GM21381 (cell line): ENCODE measurements around the gene STXBP4.

Experiments used
- ATAC-seq: cut with Tn5 transposase; IDR thresholded peaks from one replicate; pipeline ENCODE4 v1.9.1; 2021; ENCODE audit warnings: mild to moderate bottlenecking, moderate library complexity; ENCODE audit not compliant: unreplicated experiment

The STXBP4 gene

DNA sequence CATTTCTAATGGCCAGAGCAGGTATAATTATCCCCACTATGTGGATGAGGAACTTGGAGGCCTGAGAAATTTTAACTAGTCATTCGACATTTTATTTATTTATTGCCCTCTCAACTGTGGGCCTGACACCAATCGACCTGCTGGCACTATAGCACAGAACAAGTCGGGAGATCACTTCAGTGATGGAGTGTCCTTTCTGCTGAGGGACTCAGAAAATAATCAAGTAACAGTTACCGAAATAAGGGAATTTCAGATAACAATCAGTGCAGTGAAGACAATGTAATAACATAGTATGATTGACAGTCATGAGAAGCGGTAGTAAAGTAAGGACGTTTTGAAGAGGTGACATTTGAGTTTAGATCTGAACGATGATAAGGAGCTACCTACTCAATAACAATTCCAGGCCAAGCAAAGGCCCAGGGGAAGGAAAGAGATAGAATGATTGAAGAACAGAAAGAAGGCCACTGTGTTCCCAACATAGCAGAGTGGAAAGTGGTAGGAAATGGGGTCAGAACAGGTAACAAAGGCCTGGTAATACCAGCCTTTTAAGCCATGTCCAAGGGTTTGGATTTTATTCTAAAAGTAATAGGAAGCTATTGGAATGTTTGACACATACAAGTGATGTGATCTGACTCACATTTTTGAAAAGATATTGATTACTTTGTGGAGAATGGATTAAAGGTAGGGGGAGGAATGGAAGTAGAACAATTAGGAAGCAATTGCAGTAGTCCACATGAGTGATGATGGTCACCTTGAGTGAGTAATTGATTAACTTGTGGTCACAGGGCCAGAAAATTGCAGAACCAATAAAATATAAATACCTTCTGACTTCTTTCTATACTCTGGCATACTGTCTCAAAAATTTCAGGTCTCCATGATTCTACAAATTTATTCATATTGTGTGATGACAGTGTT is 1.4 kb downstream of the STXBP4 start:
- no peak for ATAC-seq

DNA sequence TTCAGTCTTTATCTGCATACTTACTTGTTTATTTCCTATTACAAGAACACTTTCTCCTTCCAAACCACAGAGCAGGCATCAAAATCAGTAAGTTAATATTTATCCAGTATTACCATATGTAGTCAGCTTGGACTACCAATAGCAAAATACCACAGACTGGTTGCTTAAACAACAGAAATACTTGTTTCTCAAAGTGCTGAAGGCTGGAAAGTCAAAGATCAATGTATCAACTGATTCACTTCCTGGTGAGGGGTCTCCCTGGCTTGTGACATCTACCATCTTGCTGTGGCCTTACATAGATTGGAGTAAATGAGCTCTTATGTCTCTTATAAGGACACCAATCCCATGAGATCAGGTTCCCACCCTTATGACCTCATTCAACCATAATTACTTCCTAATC is 2.6 kb downstream of the STXBP4 start:
- no peak for ATAC-seq

- no peak for ATAC-seq
These were observed 3.3 kb downstream of the STXBP4 start for GRCh38 chr17:54971901-54972300.

- ATAC-seq, result no peak
These were observed 4.0 kb downstream of the STXBP4 start for GRCh38 chr17:54972406-54973138.

DNA sequence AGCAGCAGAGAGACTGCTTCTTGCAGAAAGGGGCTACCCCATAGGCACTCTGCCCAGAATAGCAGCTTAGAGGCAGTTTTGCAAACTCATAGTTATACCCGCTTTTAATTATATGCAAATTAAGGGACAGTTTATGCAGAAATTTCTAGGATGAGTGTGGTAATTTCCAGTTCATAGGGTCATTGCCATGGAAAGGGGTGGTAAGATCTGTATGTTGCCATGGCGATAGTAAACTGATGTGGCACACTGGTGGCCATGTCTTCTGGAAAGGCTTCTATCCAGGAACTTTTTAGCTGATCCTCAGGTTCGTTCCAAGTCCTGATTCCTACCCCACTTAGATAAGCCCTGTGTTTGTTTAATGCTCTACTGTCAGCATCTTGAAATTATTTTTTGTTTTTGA is 6.2 kb downstream of the STXBP4 start:
- no peak for ATAC-seq

DNA sequence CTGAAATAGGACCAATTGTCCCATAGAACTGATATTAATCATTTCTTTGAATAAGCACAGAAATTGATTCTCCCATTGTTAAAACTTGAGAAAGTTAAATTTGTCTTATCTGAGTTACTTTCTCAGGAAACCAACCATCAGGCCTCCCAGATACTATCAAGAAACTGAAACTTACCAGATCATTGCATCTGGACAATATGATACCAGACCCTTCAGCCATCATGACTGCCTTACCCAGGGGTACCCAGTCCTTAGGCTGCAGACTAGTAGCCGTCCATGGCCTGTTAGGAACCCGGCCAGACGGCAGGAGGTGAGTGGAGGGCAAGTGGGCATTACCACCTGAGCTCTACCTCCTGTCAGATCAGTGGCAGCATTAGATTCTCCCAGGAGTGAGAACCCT is 7.8 kb downstream of the STXBP4 start:
- ATAC-seq, result no peak

DNA sequence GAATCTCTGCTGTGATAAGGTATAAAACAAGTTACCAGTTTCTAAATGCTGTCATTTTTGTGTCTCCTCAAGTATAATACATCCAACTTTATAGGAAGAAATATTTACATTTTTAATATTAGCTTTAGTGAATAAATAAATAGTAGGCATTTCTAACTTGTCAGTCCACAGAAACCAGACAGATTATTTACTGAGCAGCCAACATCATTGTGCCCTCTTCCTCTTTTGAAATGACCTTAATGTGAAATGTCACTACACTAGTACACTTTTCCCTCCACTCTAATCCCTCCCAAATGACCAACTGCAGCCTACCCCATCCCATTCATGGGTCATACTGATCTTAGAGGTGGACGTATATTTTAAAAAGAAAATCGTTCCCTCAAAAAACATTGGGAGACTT is 9.2 kb downstream of the STXBP4 start:
- ATAC-seq, result no peak

DNA sequence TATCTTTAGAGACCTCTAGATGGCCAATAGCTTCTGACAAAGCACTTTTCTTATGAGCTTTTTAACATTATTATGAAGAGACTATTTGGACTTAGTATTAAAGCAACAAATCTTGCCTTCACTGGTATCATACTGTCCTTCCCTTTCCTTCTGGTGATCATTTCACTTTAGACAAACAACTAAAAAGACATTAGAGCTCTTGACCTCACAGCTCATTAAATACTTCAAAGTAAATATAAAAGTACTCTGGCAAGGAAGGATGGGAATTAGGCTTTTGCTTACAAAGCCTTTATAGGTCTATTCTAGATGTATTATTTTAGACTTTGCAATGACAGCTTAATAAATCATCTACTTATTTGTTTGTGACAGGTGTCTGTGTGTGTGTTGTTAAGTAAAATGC is 11.1 kb downstream of the STXBP4 start:
- ATAC-seq, result no peak

GRCh38 chr17:54980375-54980774 is 11.8 kb downstream of the STXBP4 start:
- no peak for ATAC-seq

- no peak for ATAC-seq
These were observed 13.8 kb downstream of the STXBP4 start for GRCh38 chr17:54982399-54982798.

DNA sequence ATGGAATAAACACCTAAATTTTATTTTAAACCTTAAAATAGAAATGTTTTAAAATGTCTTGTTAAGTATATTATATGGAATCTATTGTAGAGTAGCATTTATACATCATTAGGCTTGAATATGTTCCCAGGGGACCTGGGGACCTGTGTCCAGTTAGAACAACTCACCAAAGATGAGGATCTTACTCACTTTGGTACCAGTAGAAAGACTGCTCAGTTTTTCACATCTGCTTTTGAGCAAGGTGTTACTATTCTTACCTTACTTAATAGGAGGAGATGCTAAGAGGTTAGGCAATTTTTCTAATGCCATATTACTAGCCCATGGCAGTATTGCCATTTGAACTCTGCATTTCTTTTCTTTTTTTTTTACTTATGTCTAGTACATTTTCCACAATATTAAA is 14.7 kb downstream of the STXBP4 start:
- ATAC-seq, result peak; percentile 77

GRCh38 chr17:54985476-54985875 is 16.9 kb downstream of the STXBP4 start:
- no peak for ATAC-seq

GRCh38 chr17:54990118-54990517 is 21.6 kb downstream of the STXBP4 start:
- no peak for ATAC-seq

DNA sequence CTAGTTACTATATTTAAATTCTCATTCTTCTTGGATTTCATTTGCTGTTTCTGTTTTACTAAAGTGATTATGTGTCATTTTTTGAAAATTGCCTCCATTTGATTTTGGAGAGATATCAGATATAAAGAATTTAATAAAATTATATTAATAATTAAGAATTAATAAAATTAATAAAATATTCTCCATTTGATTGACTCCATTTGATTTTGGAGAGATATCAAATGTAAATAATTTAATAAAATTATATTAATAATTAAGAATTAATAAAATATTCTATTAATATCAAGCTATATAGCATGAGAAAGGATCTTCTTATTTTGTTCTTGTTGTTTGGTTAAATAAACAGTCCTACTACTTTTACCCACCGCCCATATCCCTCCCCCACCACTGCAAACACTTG is 23.0 kb downstream of the STXBP4 start:
- no peak for ATAC-seq

DNA sequence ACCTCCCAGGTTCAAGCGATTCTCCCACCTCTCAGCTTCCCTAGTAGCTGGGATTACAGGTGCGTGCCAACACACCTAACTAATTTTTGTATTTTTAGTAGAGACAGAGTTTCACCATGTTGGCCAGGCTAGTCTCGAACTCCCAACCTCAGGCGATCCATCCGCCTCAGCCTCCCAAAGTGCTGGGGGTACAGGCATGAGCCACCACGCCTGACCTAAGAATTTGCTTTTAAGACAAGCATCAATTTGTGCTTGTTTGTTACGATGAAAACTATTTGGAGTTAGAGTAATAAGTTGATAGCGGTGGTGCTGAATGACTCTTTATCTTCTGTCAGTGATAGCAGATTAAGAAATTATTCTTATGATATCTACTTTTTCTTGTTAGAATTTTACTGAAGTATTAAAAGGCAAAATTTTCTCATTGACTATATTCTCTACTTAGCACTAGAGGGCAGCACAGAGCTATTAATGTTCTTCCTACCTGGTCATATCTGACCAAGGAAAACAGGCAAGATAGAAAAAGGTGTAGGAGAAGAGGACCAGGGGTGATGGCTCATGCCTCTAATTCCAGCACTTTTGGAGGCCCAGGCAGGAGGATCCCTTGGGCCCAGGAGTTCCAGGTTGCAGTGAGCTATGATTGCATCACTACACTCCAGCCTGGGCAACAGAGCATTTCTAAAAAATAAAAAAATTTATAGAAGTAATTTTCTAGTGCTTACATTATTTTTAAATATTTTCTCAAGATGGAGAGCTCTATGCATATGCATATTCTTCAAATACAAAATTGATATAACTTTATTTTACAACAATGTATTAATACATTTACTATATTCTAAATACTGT is 24.5 kb downstream of the STXBP4 start:
- no peak for ATAC-seq

- ATAC-seq, result no peak
These were observed 27.9 kb downstream of the STXBP4 start for GRCh38 chr17:54996441-54996840.

DNA sequence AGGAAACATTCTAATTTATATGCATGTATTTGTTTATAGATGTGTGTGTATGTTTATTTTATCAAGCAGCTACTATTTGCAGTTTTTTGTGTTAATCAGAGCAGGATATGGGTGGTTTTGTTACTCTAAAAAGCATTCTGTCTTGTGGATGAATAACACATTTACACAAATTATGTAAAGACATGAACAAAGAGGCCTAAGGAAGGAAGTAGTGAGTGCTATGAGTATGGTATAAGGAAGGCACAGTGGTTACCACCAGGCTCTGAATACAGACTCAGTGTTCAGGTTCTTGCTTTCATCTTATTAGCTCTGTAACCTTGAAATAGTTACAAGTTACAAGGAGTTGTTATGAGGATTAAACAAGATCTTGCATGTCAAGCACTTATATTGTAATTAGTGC is 33.9 kb downstream of the STXBP4 start:
- no peak for ATAC-seq

- no peak for ATAC-seq
These were observed 35.9 kb downstream of the STXBP4 start for GRCh38 chr17:55004484-55004883.

DNA sequence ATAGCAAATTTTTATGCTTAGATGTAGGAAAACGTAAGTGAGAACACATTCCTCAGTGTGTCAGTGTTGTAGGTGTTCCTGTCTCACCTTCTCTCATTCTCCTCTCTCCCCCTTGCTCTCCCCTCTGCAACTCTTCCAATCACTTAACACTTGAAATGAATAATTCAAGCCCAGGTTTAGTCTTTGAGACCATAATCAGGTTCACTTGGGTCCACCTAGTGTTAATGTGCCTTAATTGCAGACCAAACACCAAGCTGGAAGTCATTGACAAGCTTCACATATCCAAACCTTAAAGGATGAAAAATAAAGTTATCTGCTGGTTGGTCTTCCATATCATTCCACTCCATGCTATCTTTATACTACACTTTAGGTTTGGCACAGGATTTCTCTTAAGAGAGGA is 37.0 kb downstream of the STXBP4 start:
- no peak for ATAC-seq

DNA sequence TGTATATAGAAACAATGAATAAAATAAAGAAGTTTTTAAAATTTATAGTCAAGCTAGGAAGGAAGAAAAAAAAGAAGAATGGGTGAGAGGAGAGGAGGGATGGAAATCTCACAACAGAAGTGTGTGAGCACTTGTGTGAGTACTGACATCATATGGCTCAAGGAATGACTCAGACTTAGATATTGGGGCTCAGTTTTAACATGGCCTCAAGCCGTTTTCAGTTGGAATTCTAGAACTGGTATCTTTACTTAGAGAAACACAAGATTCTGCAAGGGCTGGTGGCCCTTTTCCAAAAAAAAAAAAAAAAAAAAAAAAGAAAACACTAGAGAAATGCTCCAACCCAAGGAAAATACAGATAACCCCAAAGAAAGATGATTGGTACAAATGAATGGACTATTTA is 55.1 kb downstream of the STXBP4 start:
- ATAC-seq, result no peak

DNA sequence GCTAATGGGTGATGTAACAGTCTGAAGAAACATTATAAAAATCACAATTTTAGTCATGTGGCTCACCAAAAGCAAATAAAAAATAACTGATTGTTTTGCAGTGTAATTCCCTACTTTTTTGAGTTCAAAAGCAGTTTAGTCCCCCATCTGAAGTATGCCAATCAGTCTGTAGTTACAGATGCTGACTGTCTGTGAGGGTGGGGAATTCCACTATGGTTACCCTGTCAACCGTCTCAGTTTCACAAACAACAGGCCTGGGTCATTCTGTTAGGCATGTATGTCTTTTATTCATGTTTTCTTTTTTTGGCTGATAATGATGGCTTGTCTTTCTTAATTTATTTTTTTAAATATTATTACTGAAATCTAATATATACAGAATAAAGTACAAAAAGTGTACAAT is 69.3 kb downstream of the STXBP4 start:
- ATAC-seq, result peak; percentile 99
